Gastroesophageal sphincter (tissue), 4 donors: ENCODE data around the gene SPC25. TPM values are rescaled to one million over a fixed set of nuclear protein-coding genes. Genes with fewer than 3 reads are reported as not detected.

Experiments
- ATAC-seq: fragments of 150-250 bp; one replicate; pipeline ENCODE4 v1.9.1; 2016; ENCODE audit warnings: mild to moderate bottlenecking, moderate library complexity
- H3K27ac ChIP-seq, 4 donors: fragments of 200-600 bp; sonication (generic) in 3 of 4; 1 replicate in 3 of 4; 2 replicates in 1 of 4; pipeline ENCODE4 v1.5.1; 2016 to 2019
- H3K27me3 ChIP-seq: fragments of 200-600 bp; sonication (generic); one replicate; pipeline ENCODE4 v1.5.1; 2019
- H3K36me3 ChIP-seq, 2 donors: fragments of 200-600 bp; sonication (generic); one replicate each; pipeline ENCODE4 v1.5.1; 2019; ENCODE audit warnings: control low read depth in 1 of 2
- H3K4me1 ChIP-seq, 3 donors: fragments of 200-600 bp; sonication (generic); 1 replicate in 2 of 3; 2 replicates in 1 of 3; pipeline ENCODE4 v1.5.1; 2016 to 2019; ENCODE audit warnings: control low read depth in 2 of 3
- H3K4me3 ChIP-seq, 2 donors: fragments of 200-600 bp; sonication (generic); one replicate each; pipeline ENCODE4 v1.5.1; 2019; ENCODE audit warnings: mild to moderate bottlenecking in 1 of 2, moderate library complexity in 1 of 2
- H3K9me3 ChIP-seq, 3 donors: fragments of 200-600 bp; sonication (generic); one replicate each; pipeline ENCODE4 v1.5.1; 2017 to 2019; ENCODE audit warnings: control low read depth in 2 of 3
- EP300 ChIP-seq: sonication (generic); formaldehyde crosslinking; IDR thresholded peaks from one replicate; pipeline ENCODE4 v1.6.1; 2017; ENCODE audit warnings: antibody characterized with exemption, mild to moderate bottlenecking
- POLR2A ChIP-seq, 2 donors: fragments of 450-650 bp; IDR thresholded peaks; one replicate each; pipeline ENCODE4 v1.6.1; 2017; ENCODE audit warnings: antibody characterized with exemption in 2 of 2, mild to moderate bottlenecking in 2 of 2, moderate library complexity in 1 of 2
- POLR2AphosphoS5 ChIP-seq: sonication (generic); formaldehyde crosslinking; IDR thresholded peaks from one replicate; pipeline ENCODE4 v1.6.1; 2017; ENCODE audit warnings: antibody characterized with exemption
- WGBS, 2 donors: methylation state at CpG; one replicate each; pipeline ENCODE4 v1.1.5; 2018; ENCODE audit warnings: low coverage in 1 of 2; 5-methylcytosine and 5-hydroxymethylcytosine counted together
- total RNA-seq, 4 donors: library from RNA; depleted of rRNA; stranded (reverse); fragments of >200 nt; gene quantifications; one replicate each; pipeline ENCODE4 v1.1.0, GENCODE V29; 2016
- TF ChIP-seq, protein P1 (sequence below), 4 experiments: fragments of 200-600 bp in 2 of 4; fragments of 450-650 bp in 2 of 4; sonication (generic) in 1 of 4; IDR thresholded peaks; one replicate each; pipeline ENCODE4 v1.5.1; 2017 to 2019; ENCODE audit warnings: antibody characterized with exemption in 4 of 4, mild to moderate bottlenecking in 2 of 4, moderate library complexity in 2 of 4

The SPC25 gene
- total RNA-seq, 4 donors from 2014 or later, result not detected

DNA sequence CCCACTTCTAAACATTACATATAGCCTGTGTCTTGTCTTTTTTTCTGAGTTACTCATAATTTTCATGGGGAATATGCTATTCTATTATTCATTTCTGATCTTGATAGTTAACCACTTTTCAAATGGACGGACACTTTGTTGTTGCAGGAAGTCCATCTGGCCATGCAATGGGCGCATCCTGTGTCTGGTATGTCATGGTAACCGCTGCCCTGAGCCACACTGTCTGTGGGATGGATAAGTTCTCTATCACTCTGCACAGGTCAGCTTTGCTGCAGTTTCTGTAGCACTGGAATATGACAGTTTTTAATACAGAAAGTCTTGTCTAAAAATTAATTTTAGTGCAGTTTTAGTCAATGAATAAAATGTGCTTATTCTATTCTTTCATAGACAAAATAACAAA, 14.1 kb upstream of the SPC25 start:
- H3K27me3 ChIP-seq, result no peaks in the 10 kb centered on the region
- no peaks in the 10 kb centered on the region for H3K9me3 ChIP-seq
- no peak for ATAC-seq
- H3K36me3 ChIP-seq, result no peaks in the 10 kb centered on the region
- H3K4me3 ChIP-seq, result no peak overlapping the region
- H3K4me1 ChIP-seq, result no peaks in the 10 kb centered on the region
- no peak overlapping the region for H3K27ac ChIP-seq
- 95 to 96% methylated on average over 3 of the region's 3 CpGs for WGBS, 2 donors
- TF ChIP-seq POLR2A (IDR thresholded peaks at IDR 0.05), result no peak
- TF ChIP-seq, protein P1, sequence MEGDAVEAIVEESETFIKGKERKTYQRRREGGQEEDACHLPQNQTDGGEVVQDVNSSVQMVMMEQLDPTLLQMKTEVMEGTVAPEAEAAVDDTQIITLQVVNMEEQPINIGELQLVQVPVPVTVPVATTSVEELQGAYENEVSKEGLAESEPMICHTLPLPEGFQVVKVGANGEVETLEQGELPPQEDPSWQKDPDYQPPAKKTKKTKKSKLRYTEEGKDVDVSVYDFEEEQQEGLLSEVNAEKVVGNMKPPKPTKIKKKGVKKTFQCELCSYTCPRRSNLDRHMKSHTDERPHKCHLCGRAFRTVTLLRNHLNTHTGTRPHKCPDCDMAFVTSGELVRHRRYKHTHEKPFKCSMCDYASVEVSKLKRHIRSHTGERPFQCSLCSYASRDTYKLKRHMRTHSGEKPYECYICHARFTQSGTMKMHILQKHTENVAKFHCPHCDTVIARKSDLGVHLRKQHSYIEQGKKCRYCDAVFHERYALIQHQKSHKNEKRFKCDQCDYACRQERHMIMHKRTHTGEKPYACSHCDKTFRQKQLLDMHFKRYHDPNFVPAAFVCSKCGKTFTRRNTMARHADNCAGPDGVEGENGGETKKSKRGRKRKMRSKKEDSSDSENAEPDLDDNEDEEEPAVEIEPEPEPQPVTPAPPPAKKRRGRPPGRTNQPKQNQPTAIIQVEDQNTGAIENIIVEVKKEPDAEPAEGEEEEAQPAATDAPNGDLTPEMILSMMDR (IDR thresholded peaks at IDR 0.05), result no peak
- no peak for TF ChIP-seq POLR2AphosphoS5
- no peak for TF ChIP-seq EP300

- TF ChIP-seq, protein P1 (IDR thresholded peaks at IDR 0.05), result no peak
- TF ChIP-seq POLR2A (IDR thresholded peaks at IDR 0.05) (no peak), POLR2AphosphoS5 (no peak), EP300 (no peak)
- Histone ChIP-seq H3K27ac (no peak overlapping the region), H3K4me1 (no peaks in the 10 kb centered on the region), H3K9me3 (no peaks in the 10 kb centered on the region), H3K27me3 (no peaks in the 10 kb centered on the region), H3K4me3 (no peak overlapping the region), H3K36me3 (no peaks in the 10 kb centered on the region)
- no peak for ATAC-seq
- WGBS, 2 donors, result 86 to 89% methylated on average over 2 of the region's 2 CpGs
These were observed 13.7 kb upstream of the SPC25 start for GRCh38 chr2:168903888-168904287.

- WGBS, 2 donors, result 42 to 56% methylated on average over 5 of the region's 5 CpGs
- no peak within 1 kb of the TSS for H3K4me3 ChIP-seq
- ATAC-seq, result no peak
These were observed 10.8 kb upstream of the SPC25 start, which contains the start of gene G6PC2 for GRCh38 chr2:168901003-168901402. Gene G6PC2 (plus strand): TSS chr2:168901291. CDS start chr2:168901332, 41 bp downstream.

GRCh38 chr2:168897449-168897848, 7.2 kb upstream of the SPC25 start:
- Histone ChIP-seq H3K36me3 (no peaks in the 10 kb centered on the region), H3K9me3 (no peaks in the 10 kb centered on the region), H3K4me3 (no peak overlapping the region), H3K27me3 (no peaks in the 10 kb centered on the region), H3K27ac (no peak overlapping the region), H3K4me1 (no peaks in the 10 kb centered on the region)
- TF ChIP-seq EP300 (no peak), POLR2A (IDR thresholded peaks at IDR 0.05) (no peak), POLR2AphosphoS5 (no peak)
- TF ChIP-seq, protein P1 (IDR thresholded peaks at IDR 0.05), result no peak
- 71 to 77% methylated on average over 1 of the region's 1 CpG for WGBS, 2 donors
- no peak for ATAC-seq

More at GRCh38 chr2:168901003-168901402, 10.8 kb upstream of the SPC25 start, which contains the start of gene G6PC2:
- H3K27me3 ChIP-seq, result no peaks in the 10 kb centered on the region
- TF ChIP-seq POLR2AphosphoS5 (no peak), EP300 (no peak), POLR2A (IDR thresholded peaks at IDR 0.05) (no peak)
- TF ChIP-seq, protein P1 (IDR thresholded peaks at IDR 0.05), result no peak
- H3K9me3 ChIP-seq, result no peaks in the 10 kb centered on the region
- H3K36me3 ChIP-seq, result no peaks in the 10 kb centered on the region
- H3K4me1 ChIP-seq, result no peaks in the 10 kb centered on the region
- H3K27ac ChIP-seq, result no peak within 1 kb of the TSS

DNA sequence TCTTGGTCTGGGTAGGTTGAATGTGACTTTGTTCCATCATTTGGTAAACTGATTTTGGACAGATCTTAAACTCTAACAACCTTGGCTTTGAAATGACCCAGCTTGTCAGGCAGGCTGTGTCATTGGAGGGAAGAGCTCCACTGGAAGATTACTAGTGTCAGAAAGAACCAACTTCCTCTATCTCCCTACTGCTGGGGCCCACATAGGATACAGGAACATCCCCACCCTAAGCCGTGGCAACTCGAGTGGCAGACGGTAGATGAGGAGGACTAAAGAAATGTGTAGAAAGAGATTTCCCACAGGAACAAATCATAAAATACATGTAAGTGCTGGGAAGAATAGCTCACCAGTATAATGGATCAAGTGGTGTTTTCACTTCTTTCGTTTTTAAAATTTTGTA, 6.6 kb upstream of the SPC25 start:
- ATAC-seq, result no peak
- no peaks in the 10 kb centered on the region for H3K36me3 ChIP-seq
- H3K4me3 ChIP-seq, result no peak overlapping the region
- H3K27me3 ChIP-seq, result no peaks in the 10 kb centered on the region
- no peak overlapping the region for H3K27ac ChIP-seq
- no peaks in the 10 kb centered on the region for H3K4me1 ChIP-seq
- TF ChIP-seq POLR2A (IDR thresholded peaks at IDR 0.05), result no peak
- no peak for TF ChIP-seq POLR2AphosphoS5
- TF ChIP-seq, protein P1 (IDR thresholded peaks at IDR 0.05), result no peak
- no peak for TF ChIP-seq EP300
- 64 to 67% methylated on average over 3 to 4 of the region's 4 CpGs for WGBS, 2 donors
- H3K9me3 ChIP-seq, result no peaks in the 10 kb centered on the region
